Activated T-helper 2 cell treated with anti-CD3 and anti-CD28 coated beads, Interferon-gamma antibody, Interleukin-2, Interleukin-4, amounts not matched to agents 10 μg/mL and 5 μg/mL and 100 μg/mL, durations not matched to agents 14 hours and 24 hours and 36 hours (primary cell): ENCODE data around the gene OR2AT4. TPM values are rescaled to one million over a fixed set of nuclear protein-coding genes. Genes with fewer than 3 reads are reported as not detected.

Source experiments
- DNase-seq: peaks from one replicate; pipeline ENCODE4 v3.0.0; 2021; ENCODE audit warnings: low spot score
- H3K27ac Mint-ChIP-seq: one replicate; pipeline ENCODE4 v1.8.0; 2021; ENCODE audit warnings: mixed read lengths
- H3K27me3 Mint-ChIP-seq: one replicate; pipeline ENCODE4 v1.8.0; 2021; ENCODE audit warnings: low read depth, mixed read lengths
- H3K36me3 Mint-ChIP-seq: one replicate; pipeline ENCODE4 v1.8.0; 2021; ENCODE audit warnings: low read depth, mixed read lengths
- H3K4me1 Mint-ChIP-seq: one replicate; pipeline ENCODE4 v1.8.0; 2021; ENCODE audit warnings: low read depth, mixed read lengths
- H3K4me3 Mint-ChIP-seq: one replicate; pipeline ENCODE4 v1.8.0; 2021; ENCODE audit warnings: low read depth, mild to moderate bottlenecking, moderate library complexity, mixed read lengths
- H3K9me3 Mint-ChIP-seq: one replicate; pipeline ENCODE4 v1.8.0; 2021; ENCODE audit warnings: mixed read lengths
- intact Hi-C: fragments of 100-400 bp; cut with micrococcal nuclease; formaldehyde crosslinking; loops from one replicate; pipeline ENCODE4 v1.15.1; 2023
- total RNA-seq: library from RNA; stranded (reverse); gene quantifications from 2 replicates; pipeline ENCODE4 v1.2.3, GENCODE V29; 2022

Gene OR2AT4
- total RNA-seq, 1 donor from 2014 or later, result not detected

DNA sequence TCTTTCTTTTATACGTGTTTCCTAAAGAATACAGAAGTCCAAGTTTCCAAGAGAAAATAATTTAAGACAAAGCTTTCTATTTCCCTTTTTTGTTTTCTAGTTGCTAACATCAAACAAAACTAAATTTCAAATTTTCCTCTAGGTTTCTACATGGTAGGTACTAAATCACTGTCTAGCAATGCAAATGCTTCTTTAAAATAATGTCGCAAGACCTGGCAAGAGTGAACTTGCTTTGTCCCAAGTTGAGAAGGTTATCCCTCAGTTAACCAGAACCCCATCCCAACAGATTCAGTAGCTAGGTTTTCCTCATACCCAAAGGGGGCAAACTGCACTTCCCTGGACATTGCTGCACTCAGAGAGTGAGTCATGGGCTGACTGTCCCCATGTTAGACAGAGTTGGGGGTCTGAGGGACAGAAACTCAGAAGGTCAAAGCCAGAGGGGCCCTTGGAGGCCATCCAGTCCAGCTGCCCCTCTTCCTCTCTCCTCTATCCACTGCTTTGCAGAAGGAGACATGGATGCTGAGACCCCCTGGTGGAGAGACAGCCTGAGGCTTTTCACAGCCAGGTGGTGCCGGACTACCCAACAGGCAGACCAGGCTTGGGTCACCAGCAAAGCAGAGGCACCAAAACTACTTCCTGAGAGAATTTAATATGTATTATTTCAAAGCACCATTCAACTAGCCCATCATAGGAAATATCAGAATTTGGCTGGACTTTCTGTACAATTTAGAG lies 23.1 kb downstream of the OR2AT4 start:
- Mint-ChIP-seq H3K36me3 (no peaks in the 10 kb centered on the region), H3K27ac (no peak overlapping the region), H3K9me3 (peaks cover 2% of the 10 kb centered on the region), H3K27me3 (peaks cover 27% of the 10 kb centered on the region), H3K4me1 (peaks cover 4% of the 10 kb centered on the region), H3K4me3 (no peak overlapping the region)
- intact Hi-C loops, result no loop called here
- no peak for DNase-seq

DNA sequence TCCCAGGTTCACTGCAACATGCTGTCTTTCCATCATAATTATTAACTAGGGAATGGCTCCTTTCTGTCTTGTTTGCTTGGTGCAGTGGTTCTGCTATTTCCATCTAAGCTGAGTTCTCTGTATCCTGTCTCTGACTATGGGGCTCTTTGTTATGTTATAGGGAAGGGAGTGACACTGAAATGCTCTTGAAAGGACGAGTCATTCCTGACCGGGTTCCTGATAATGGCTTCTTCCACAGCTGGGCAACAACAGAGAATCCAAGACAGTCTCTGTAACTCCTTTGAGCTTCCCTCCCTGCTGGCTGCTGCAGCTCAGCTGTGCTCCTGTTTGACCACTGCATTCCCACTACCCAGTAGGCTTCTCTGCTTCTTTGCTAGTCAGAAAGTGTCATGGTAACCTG lies 24.1 kb downstream of the OR2AT4 start:
- intact Hi-C loops, result no loop called here
- Mint-ChIP-seq H3K9me3 (peaks cover 4% of the 10 kb centered on the region), H3K4me1 (peaks cover 4% of the 10 kb centered on the region), H3K27me3 (peaks cover 32% of the 10 kb centered on the region), H3K4me3 (no peak overlapping the region), H3K36me3 (no peaks in the 10 kb centered on the region), H3K27ac (no peak overlapping the region)
- DNase-seq, result no peak

DNA sequence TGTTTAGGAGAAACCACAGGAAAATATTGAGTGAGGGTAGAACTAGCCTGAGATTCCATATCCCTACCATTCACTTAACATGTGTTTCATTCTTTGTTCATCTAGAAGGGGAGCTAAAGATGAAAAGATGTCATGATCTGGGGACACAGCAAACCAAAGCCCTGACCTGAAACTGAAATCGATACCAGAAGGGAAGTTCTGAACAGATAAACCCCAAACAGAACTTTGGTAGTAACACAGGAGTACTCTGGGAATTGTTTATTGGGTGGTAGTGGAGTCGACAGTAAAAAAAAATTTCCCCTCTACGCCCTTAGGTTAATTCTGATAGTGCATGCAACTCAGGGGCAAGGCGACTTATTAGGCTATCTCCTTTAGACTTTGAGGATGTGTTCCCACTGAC lies 27.2 kb downstream of the OR2AT4 start:
- H3K36me3 Mint-ChIP-seq, result no peaks in the 10 kb centered on the region
- no peak for DNase-seq
- H3K4me3 Mint-ChIP-seq, result no peak overlapping the region
- peaks cover 4% of the 10 kb centered on the region for H3K9me3 Mint-ChIP-seq
- intact Hi-C loops, result loop anchor here (10.0 kb wide), 1 partner anchor 65 kb away; no protein-coding TSS in a partner anchor
- no peak overlapping the region for H3K27ac Mint-ChIP-seq
- peaks cover 4% of the 10 kb centered on the region for H3K4me1 Mint-ChIP-seq
- peaks cover 30% of the 10 kb centered on the region for H3K27me3 Mint-ChIP-seq

DNA sequence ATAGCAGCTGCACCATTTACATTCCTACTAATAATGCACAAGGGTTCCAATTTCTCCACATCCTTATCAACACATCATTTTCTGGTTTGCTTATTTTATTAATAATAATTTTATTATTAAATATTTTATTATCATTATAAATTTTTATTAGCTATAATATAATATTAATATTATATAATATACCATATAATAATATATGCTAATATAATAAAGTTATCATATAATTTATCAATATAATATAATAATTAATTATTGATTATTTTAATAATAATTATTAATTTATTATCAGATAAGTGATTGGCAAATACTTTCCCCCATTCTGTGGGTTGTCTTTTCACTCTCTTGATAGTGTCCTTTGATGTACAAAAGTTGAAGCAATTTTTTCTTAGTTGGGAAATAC lies 27.7 kb downstream of the OR2AT4 start:
- peaks cover 30% of the 10 kb centered on the region for H3K27me3 Mint-ChIP-seq
- intact Hi-C loops, result loop anchor here (10.0 kb wide), 1 partner anchor 64 kb away; no protein-coding TSS in a partner anchor
- H3K4me1 Mint-ChIP-seq, result peaks cover 4% of the 10 kb centered on the region
- no peak overlapping the region for H3K4me3 Mint-ChIP-seq
- H3K9me3 Mint-ChIP-seq, result peaks cover 4% of the 10 kb centered on the region
- no peaks in the 10 kb centered on the region for H3K36me3 Mint-ChIP-seq
- H3K27ac Mint-ChIP-seq, result no peak overlapping the region
- no peak for DNase-seq

DNA sequence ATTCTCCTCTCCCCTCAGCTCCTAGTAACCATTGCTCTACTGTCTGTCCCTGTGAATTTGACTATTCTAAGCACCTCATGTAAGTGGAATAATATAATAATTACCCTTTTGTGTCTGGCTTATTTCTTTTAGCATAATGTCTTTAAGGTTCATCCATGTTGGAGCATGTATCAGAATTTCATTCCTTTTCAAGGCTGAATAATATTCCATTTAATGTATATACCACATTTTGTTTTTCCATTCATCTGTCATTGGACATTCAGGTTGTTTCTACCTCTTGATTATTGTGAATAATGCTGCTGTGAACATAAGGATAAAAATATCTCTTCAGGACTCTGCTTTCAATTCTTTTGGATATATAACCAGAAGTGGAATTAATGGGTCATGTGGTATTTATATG lies 28.1 kb downstream of the OR2AT4 start:
- no peak for DNase-seq
- Mint-ChIP-seq H3K27ac (no peak overlapping the region), H3K4me1 (peaks cover 4% of the 10 kb centered on the region)

DNA sequence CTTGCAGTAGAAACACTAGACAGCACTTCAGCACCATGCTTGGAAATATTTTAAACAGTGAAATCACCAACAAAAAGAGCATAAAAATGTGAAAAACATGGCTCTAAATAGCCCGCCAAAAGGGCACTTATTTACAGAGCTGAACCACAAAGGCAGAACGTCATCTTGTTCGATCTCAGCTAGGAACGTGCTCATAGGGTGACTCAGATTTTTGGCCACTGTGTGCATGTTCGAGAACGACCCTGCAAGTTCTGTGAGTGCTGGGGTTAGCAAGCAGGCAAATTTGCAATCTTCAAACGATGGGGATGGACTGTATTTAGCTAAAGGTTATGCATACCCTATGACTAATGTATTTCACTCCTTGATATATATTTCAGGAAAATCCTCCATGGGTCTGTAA lies 30.6 kb downstream of the OR2AT4 start:
- Mint-ChIP-seq H3K4me3 (no peak overlapping the region), H3K27ac (no peak overlapping the region), H3K9me3 (peaks cover 4% of the 10 kb centered on the region), H3K36me3 (no peaks in the 10 kb centered on the region), H3K4me1 (peaks cover 4% of the 10 kb centered on the region), H3K27me3 (peaks cover 28% of the 10 kb centered on the region)
- DNase-seq, result no peak
- intact Hi-C loops, result loop anchor here (10.0 kb wide), 1 partner anchor 61 kb away; no protein-coding TSS in a partner anchor

More for the DNA sequence above, 28.1 kb downstream of the OR2AT4 start:
- H3K4me3 Mint-ChIP-seq, result no peak overlapping the region
- no peaks in the 10 kb centered on the region for H3K36me3 Mint-ChIP-seq
- peaks cover 30% of the 10 kb centered on the region for H3K27me3 Mint-ChIP-seq
- peaks cover 4% of the 10 kb centered on the region for H3K9me3 Mint-ChIP-seq
- intact Hi-C loops, result loop anchor here (10.0 kb wide), 1 partner anchor 64 kb away; no protein-coding TSS in a partner anchor

DNA sequence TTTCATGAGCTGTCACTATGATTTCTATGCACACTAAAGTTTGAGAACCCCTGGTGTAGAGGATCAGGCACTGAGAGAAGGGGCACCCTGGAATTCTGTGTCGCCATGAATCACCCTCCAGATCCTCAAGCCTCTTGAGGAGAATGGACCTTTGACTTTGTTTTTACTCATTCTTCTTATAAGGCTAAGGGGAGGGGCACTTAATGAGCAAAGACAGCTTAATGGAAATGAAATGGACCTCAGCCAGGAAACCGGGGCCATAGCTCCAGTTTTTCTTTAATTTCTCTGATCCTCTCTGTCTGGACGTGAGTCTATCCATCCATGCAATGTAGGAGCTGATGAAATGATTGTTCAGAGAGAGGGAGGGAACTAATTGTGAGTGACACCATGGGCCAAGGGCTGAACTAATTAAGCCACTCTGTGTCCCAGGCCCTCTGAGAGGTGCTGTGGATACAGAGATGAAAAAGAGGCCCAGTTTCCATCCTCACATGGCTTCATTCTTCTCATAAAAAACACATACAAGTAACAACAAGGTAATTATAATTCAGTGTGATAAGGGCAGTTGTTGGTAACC lies 32.8 kb downstream of the OR2AT4 start:
- Mint-ChIP-seq H3K9me3 (peaks cover 4% of the 10 kb centered on the region), H3K27ac (no peak overlapping the region), H3K36me3 (no peaks in the 10 kb centered on the region), H3K4me3 (no peak overlapping the region), H3K4me1 (no peaks in the 10 kb centered on the region), H3K27me3 (peaks cover 31% of the 10 kb centered on the region)
- no peak for DNase-seq
- intact Hi-C loops, result loop anchor here (10.0 kb wide), 1 partner anchor 59 kb away; no protein-coding TSS in a partner anchor

DNA sequence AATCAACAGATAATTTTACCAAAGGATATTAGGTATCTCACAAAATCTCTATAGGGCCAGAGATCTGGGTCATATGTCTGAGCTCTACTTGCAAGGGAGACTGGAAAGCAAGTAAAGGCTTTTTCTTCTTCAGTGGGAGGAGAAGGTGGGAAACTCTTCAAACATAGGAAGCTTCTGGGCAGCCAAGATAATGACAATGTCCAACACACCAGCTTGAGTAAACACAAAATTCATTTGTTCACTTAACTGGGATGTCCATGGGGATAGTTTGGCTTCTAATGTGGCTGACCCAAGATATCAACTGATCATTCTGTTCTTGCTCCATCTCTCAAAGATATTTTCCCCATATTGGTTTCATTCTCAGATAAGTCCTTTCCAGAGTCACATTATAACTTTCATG lies 37.4 kb downstream of the OR2AT4 start:
- Mint-ChIP-seq H3K4me1 (no peaks in the 10 kb centered on the region), H3K27me3 (peaks cover 13% of the 10 kb centered on the region), H3K36me3 (no peaks in the 10 kb centered on the region), H3K4me3 (no peak overlapping the region), H3K27ac (no peak overlapping the region), H3K9me3 (no peaks in the 10 kb centered on the region)
- intact Hi-C loops, result no loop called here
- no peak for DNase-seq

DNA sequence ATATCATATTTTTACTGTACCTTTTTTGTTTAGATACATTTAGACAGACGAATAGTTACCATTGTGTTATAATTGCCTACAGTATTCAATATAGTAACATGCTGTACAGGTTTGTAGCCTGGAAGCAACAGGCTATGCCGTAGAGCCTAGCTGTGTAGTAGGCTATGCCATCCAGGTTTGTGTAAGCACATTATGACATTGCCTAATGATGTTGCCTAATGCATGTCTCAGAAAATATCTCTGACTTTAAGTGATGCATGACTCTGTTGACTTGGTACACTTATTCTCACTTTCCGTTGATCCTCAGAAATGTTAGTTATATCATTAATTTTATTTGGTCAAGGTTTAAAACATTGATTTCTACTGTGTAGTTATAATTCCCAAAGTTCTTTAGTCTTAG lies 39.9 kb downstream of the OR2AT4 start:
- Mint-ChIP-seq H3K27me3 (peaks cover 16% of the 10 kb centered on the region), H3K27ac (no peak overlapping the region), H3K9me3 (peaks cover 10% of the 10 kb centered on the region), H3K4me3 (no peak overlapping the region), H3K36me3 (no peaks in the 10 kb centered on the region), H3K4me1 (no peaks in the 10 kb centered on the region)
- intact Hi-C loops, result no loop called here
- DNase-seq, result no peak

DNA sequence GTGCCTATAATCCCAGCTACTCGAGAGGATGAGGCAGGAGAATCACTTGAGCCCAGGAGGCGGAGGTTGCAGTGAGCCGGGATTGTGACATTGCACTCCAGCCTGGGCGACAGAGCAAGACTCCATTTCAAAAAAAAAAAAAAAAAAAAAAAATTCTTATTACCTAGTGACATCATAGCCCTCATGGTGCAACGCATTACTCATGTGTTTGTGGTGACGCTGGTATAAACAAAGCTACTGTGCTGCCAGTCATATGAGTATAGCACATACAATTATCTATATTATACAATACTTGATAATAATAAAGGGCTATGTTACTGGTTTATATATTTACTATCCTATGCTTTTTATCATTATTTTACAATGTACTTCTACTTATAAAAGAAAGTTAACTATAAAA lies 41.2 kb downstream of the OR2AT4 start:
- intact Hi-C loops, result no loop called here
- Mint-ChIP-seq H3K4me3 (no peak overlapping the region), H3K36me3 (no peaks in the 10 kb centered on the region), H3K27ac (no peak overlapping the region), H3K9me3 (peaks cover 10% of the 10 kb centered on the region), H3K4me1 (no peaks in the 10 kb centered on the region), H3K27me3 (peaks cover 16% of the 10 kb centered on the region)
- DNase-seq, result no peak

DNA sequence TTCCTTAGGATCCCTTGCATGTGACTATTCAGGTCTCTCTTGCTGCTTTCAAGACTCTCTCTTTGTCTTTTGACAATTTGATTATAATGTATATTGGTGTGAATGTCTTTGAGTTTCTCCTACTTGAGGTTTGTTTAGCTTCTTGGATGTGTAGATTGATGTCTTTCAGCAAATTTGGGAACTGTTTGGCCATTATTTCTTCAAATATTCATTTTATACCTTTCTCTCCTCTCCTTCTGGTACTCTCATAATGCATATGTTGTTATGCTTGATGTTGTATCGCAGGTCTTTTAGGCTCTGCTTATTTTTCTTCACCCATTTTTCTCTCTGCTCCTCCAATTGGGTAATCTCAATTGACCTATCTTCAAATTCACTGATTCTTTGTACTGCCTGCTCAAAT lies 44.2 kb downstream of the OR2AT4 start:
- Mint-ChIP-seq H3K4me1 (no peaks in the 10 kb centered on the region), H3K4me3 (no peak overlapping the region), H3K9me3 (peaks cover 10% of the 10 kb centered on the region), H3K36me3 (no peaks in the 10 kb centered on the region), H3K27ac (no peak overlapping the region), H3K27me3 (peaks cover 15% of the 10 kb centered on the region)
- intact Hi-C loops, result no loop called here
- DNase-seq, result no peak

DNA sequence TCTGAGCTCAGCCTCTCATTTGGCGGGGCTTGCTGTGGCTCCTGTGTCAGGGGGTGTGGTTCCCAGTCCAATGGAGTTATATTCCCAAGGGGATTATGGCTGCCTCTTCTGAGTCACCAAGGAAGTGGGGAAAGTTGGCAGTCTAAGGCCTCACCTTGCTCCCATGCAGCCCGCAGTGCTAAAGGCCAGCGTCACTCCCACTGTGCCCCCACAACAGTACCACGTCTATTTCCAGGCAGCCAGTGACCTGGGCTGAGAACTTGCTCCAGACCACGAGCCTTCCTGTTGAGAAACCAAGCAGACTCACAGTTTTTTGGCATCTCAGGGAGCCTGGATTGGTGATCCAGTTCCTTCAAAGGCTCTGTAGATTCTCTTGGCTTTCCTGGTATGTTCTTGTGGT lies 45.6 kb downstream of the OR2AT4 start:
- Mint-ChIP-seq H3K27ac (no peak overlapping the region), H3K4me3 (no peak overlapping the region), H3K27me3 (peaks cover 19% of the 10 kb centered on the region), H3K36me3 (no peaks in the 10 kb centered on the region), H3K4me1 (no peaks in the 10 kb centered on the region), H3K9me3 (peaks cover 10% of the 10 kb centered on the region)
- intact Hi-C loops, result no loop called here
- DNase-seq, result no peak

DNA sequence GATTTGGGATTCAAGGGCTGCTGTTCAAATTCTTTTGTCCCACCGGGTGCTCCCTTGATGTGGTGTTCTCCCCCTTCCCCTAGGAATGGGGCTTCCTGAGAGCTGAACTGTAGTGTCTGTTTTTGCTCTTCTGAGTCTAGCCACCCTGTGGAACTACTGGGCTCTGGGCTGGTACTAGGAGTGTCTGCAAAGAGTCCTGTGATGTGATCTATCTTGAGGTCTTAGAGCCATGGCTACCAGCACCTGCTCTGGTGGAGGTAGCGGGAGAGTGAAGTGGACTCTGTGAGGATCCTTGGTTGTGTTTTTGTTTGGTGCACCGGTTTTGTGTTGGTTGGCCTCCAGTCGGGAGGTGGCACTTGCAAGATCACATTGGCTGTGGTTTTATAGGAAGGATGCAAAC lies 46.2 kb downstream of the OR2AT4 start:
- no peak overlapping the region for H3K27ac Mint-ChIP-seq

More for the DNA sequence above, 46.2 kb downstream of the OR2AT4 start:
- H3K4me3 Mint-ChIP-seq, result no peak overlapping the region
- peaks cover 10% of the 10 kb centered on the region for H3K9me3 Mint-ChIP-seq
- no peaks in the 10 kb centered on the region for H3K4me1 Mint-ChIP-seq
- peaks cover 19% of the 10 kb centered on the region for H3K27me3 Mint-ChIP-seq
- no peak for DNase-seq
- no peaks in the 10 kb centered on the region for H3K36me3 Mint-ChIP-seq
- intact Hi-C loops, result no loop called here
